CD1c-positive myeloid dendritic cell (primary cell): ENCODE results near the gene AIP.

Experiments used
- DNase-seq: peaks from one replicate; pipeline ENCODE4 v3.0.0-alpha.2; 2016; ENCODE audit errors: extremely low spot score

Gene AIP

GRCh38 chr11:67534070-67534679 lies 51.3 kb downstream of the AIP start:
- DNase-seq = no peak

GRCh38 chr11:67535561-67535960 lies 52.7 kb downstream of the AIP start:
- DNase-seq = no peak

- DNase-seq = no peak
Observed at GRCh38 chr11:67538306-67538705, 55.5 kb downstream of the AIP start.

GRCh38 chr11:67538823-67539505 lies 56.1 kb downstream of the AIP start:
- no peak for DNase-seq

DNA sequence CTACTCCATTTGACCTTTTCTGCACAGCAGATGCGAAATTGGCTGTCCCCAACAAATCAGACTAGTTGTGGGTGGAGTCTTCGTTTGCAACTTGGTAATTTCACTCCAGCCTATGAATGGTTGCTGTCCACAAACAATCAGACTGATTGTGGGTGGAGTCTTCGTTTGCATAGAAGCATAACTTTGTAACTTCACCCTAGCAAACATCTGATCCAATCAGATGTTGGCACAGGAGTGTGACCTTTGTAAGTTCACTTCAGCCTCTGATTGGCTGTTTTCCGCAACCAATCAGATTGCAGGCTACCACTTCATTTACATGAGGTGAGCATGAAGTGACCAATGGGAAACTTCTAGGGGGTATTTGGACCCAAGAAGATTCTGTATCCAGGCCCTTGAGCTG lies 56.7 kb downstream of the AIP start:
- no peak for DNase-seq
